ENCODE data around the gene BTBD2. TPM values are rescaled to one million over a fixed set of nuclear protein-coding genes. Genes with fewer than 3 reads are reported as not detected.

The BTBD2 gene
- total and polyA plus RNA-seq, 2 donors (not counting 1 experiment from before 2014, with no cell fraction given), result 75.2 to 85.6 TPM

GRCh38 chr19:1979017-1979416 lies 36.5 kb downstream of the BTBD2 start:
- no peak overlapping the region for H3K4me3 ChIP-seq (ENCODE audit: control extremely low read depth in 1 of 5, extremely low read depth in 1 of 5, insufficient read depth in 1 of 5, low read depth in 2 of 5, low read length in 4 of 5)
- WGBS (ENCODE audit: insufficient coverage), result 98% methylated on average over 33 of the region's 43 CpGs
- H3K36me3 ChIP-seq (replicated peaks in 1 of 2; ENCODE audit: control extremely low read depth in 1 of 2, control insufficient read depth in 1 of 2, extremely low read depth in 1 of 2, insufficient read depth in 2 of 2, low read length in 1 of 2), result peaks cover 0 to 58% of the 10 kb centered on the region in 2 experiments
- ChIA-PET CTCF (no interaction called here), POLR2A (no interaction called here)
- peaks cover 42% of the 10 kb centered on the region for H3K79me2 ChIP-seq (ENCODE audit: control insufficient read depth, insufficient read depth, low read length)
- intact Hi-C loops (cut with micrococcal nuclease), result no loop called here
- H3K4me3 Mint-ChIP-seq, result no peak overlapping the region
- DNase-seq (no peak), ATAC-seq (ENCODE audit: low read depth) (no peak)
- no peaks in the 10 kb centered on the region for H3K27me3 Mint-ChIP-seq
- H3K9me3 Mint-ChIP-seq (ENCODE audit: insufficient read depth), result no peaks in the 10 kb centered on the region
- H3K27ac ChIP-seq (ENCODE audit: low read length in 2 of 2), result no peak overlapping the region
- no peaks in the 10 kb centered on the region for H3K9me3 ChIP-seq (ENCODE audit: control extremely low read depth in 1 of 3, control insufficient read depth in 2 of 3, insufficient read depth in 1 of 3, low read length in 2 of 3)
- H2AFZ ChIP-seq (ENCODE audit: insufficient read depth, low read depth, low read length, poor library complexity, severe bottlenecking), result no peak overlapping the region
- H3K4me1 ChIP-seq (ENCODE audit: control insufficient read depth in 2 of 2, insufficient read depth in 2 of 2, low read length in 2 of 2), result peaks cover 0 to 6% of the 10 kb centered on the region in 2 donors
- peaks cover 1% of the 10 kb centered on the region for H3K4me1 Mint-ChIP-seq
- H3K27me3 ChIP-seq (replicated peaks in 1 of 4; ENCODE audit: control extremely low read depth in 1 of 4, control insufficient read depth in 3 of 4, insufficient read depth in 4 of 4, low read length in 3 of 4), result no peaks in the 10 kb centered on the region
- H3K4me2 ChIP-seq (replicated peaks; ENCODE audit: low read depth, low read length, poor library complexity, severe bottlenecking), result no peak overlapping the region
- H4K20me1 ChIP-seq (ENCODE audit: control insufficient read depth, insufficient read depth, low read length, poor library complexity, severe bottlenecking), result peaks cover 53% of the 10 kb centered on the region
- H3K27ac Mint-ChIP-seq, result no peak overlapping the region
- TF ChIP-seq CTCF (IDR thresholded peaks at IDR 0.05) (no peak), EZH2 (IDR thresholded peaks at IDR 0.05; ENCODE audit: borderline replicate concordance, insufficient read depth, low read depth, low read length, poor library complexity, severe bottlenecking) (no peak)
- no peak overlapping the region for H3K9ac ChIP-seq (ENCODE audit: low read length)

GRCh38 chr19:1978346-1978894 lies 37.1 kb downstream of the BTBD2 start:
- no peak for TF ChIP-seq EZH2 (IDR thresholded peaks at IDR 0.05; ENCODE audit: borderline replicate concordance, insufficient read depth, low read depth, low read length, poor library complexity, severe bottlenecking)
- TF ChIP-seq CTCF (IDR thresholded peaks at IDR 0.05), result no peak
- no peak overlapping the region for H3K27ac ChIP-seq (ENCODE audit: low read length in 2 of 2)
- intact Hi-C loops (cut with micrococcal nuclease), result no loop called here
- Mint-ChIP-seq H3K4me3 (no peak overlapping the region), H3K9me3 (ENCODE audit: insufficient read depth) (no peaks in the 10 kb centered on the region), H3K4me1 (peaks cover 4% of the 10 kb centered on the region), H3K27ac (no peak overlapping the region), H3K27me3 (no peaks in the 10 kb centered on the region)
- WGBS (ENCODE audit: insufficient coverage), result 96% methylated on average over 47 of the region's 51 CpGs
- peaks cover 0 to 6% of the 10 kb centered on the region in 2 donors for H3K4me1 ChIP-seq (ENCODE audit: control insufficient read depth in 2 of 2, insufficient read depth in 2 of 2, low read length in 2 of 2)
- peaks cover 48% of the 10 kb centered on the region for H3K79me2 ChIP-seq (ENCODE audit: control insufficient read depth, insufficient read depth, low read length)
- ChIA-PET CTCF (no interaction called here), POLR2A (no interaction called here)
- H3K9me3 ChIP-seq (ENCODE audit: control extremely low read depth in 1 of 3, control insufficient read depth in 2 of 3, insufficient read depth in 1 of 3, low read length in 2 of 3), result no peaks in the 10 kb centered on the region
- no peak overlapping the region for H2AFZ ChIP-seq (ENCODE audit: insufficient read depth, low read depth, low read length, poor library complexity, severe bottlenecking)
- H3K36me3 ChIP-seq (replicated peaks in 1 of 2; ENCODE audit: control extremely low read depth in 1 of 2, control insufficient read depth in 1 of 2, extremely low read depth in 1 of 2, insufficient read depth in 2 of 2, low read length in 1 of 2), result peaks cover 0 to 58% of the 10 kb centered on the region in 2 experiments
- H3K9ac ChIP-seq (ENCODE audit: low read length), result no peak overlapping the region
- H3K4me2 ChIP-seq (replicated peaks; ENCODE audit: low read depth, low read length, poor library complexity, severe bottlenecking), result no peak overlapping the region
- no peak for DNase-seq
- no peak for ATAC-seq (ENCODE audit: low read depth)
- H3K4me3 ChIP-seq (ENCODE audit: control extremely low read depth in 1 of 5, extremely low read depth in 1 of 5, insufficient read depth in 1 of 5, low read depth in 2 of 5, low read length in 4 of 5), result no peak overlapping the region
- peaks cover 56% of the 10 kb centered on the region for H4K20me1 ChIP-seq (ENCODE audit: control insufficient read depth, insufficient read depth, low read length, poor library complexity, severe bottlenecking)
- no peaks in the 10 kb centered on the region for H3K27me3 ChIP-seq (replicated peaks in 1 of 4; ENCODE audit: control extremely low read depth in 1 of 4, control insufficient read depth in 3 of 4, insufficient read depth in 4 of 4, low read length in 3 of 4)

Measured in B cell (primary cell).